Ovary (tissue), 3 donors: Measurements from ENCODE around the gene LCNL1.

Experiments used
- CTCF ChIP-seq, 3 donors: fragments of 450-650 bp in 2 of 3; fragments of 200-600 bp in 1 of 3; IDR thresholded peaks; one replicate each; pipeline versions ENCODE4 v1.5.1 to v1.8.0; 2016 to 2022; ENCODE audit warnings: antibody characterized with exemption in 3 of 3, mild to moderate bottlenecking in 1 of 3
- POLR2A ChIP-seq: fragments of 450-650 bp; IDR thresholded peaks from one replicate; pipeline ENCODE4 v1.6.1; 2017; ENCODE audit warnings: antibody characterized with exemption, mild to moderate bottlenecking, moderate library complexity
- donor health status: DM: no; HTN: no; CAD: no.

- TF ChIP-seq CTCF (IDR thresholded peaks at IDR 0.05) (no peak), POLR2A (no peak)
Observed at GRCh38 chr9:136940526-136941230, 42.1 kb upstream of the LCNL1 start.
